Neutrophil (primary cell): ENCODE measurements around the gene ADD3.

ENCODE experiments used
- H3K27ac ChIP-seq: fragments of 200-600 bp; sonication (generic); 2 replicates; pipeline ENCODE4 v1.5.1; 2016; ENCODE audit warnings: mild to moderate bottlenecking, moderate library complexity
- H3K27me3 ChIP-seq: fragments of 200-600 bp; sonication (generic); 2 replicates; pipeline ENCODE4 v1.6.0; 2016; ENCODE audit warnings: mild to moderate bottlenecking
- H3K36me3 ChIP-seq: fragments of 200-600 bp; sonication (generic); 2 replicates; pipeline ENCODE4 v1.5.1; 2017
- H3K4me1 ChIP-seq, 2 experiments: fragments of 200-600 bp in 1 of 2; sonication (generic) in 1 of 2; 1 replicate in 1 of 2; 2 replicates in 1 of 2; pipeline versions ENCODE4 v1.5.1 to v1.6.1; 2013 to 2016; ENCODE audit warnings: low read depth in 1 of 2, low read length in 1 of 2, mild to moderate bottlenecking in 1 of 2, moderate library complexity in 1 of 2; ENCODE audit not compliant: control insufficient read depth in 1 of 2, insufficient read depth in 1 of 2
- H3K4me3 ChIP-seq, 2 experiments: fragments of 200-600 bp in 1 of 2; sonication (generic) in 1 of 2; 1 replicate in 1 of 2; 2 replicates in 1 of 2; pipeline ENCODE4 v1.5.1; 2013 to 2016; ENCODE audit warnings: low read depth in 1 of 2, low read length in 1 of 2, mild to moderate bottlenecking in 1 of 2, moderate library complexity in 1 of 2
- H3K9me3 ChIP-seq: fragments of 200-600 bp; sonication (generic); 2 replicates; pipeline ENCODE4 v1.5.1; 2016
- CTCF ChIP-seq: fragments of 200-600 bp; sonication (generic); IDR thresholded peaks from 2 replicates; pipeline ENCODE4 v1.5.1; 2016; ENCODE audit warnings: antibody characterized with exemption

ADD3 gene

GRCh38 chr10:109962247-109962646 lies 45.5 kb upstream of the ADD3 start:
- Histone ChIP-seq H3K4me1 (no peaks in the 10 kb centered on the region), H3K9me3 (no peaks in the 10 kb centered on the region), H3K36me3 (no peaks in the 10 kb centered on the region), H3K27ac (no peak overlapping the region), H3K4me3 (no peak overlapping the region), H3K27me3 (no peaks in the 10 kb centered on the region)
- no peak for TF ChIP-seq CTCF

- no peak for TF ChIP-seq CTCF
- Histone ChIP-seq H3K27ac (no peak overlapping the region), H3K9me3 (no peaks in the 10 kb centered on the region), H3K4me1 (no peaks in the 10 kb centered on the region), H3K4me3 (no peak overlapping the region), H3K36me3 (no peaks in the 10 kb centered on the region), H3K27me3 (no peaks in the 10 kb centered on the region)
Measured at GRCh38 chr10:109963439-109963838, 44.3 kb upstream of the ADD3 start.

- no peak for TF ChIP-seq CTCF
- H3K4me1 ChIP-seq, result no peaks in the 10 kb centered on the region
- H3K27me3 ChIP-seq, result no peaks in the 10 kb centered on the region
Measured at GRCh38 chr10:109964318-109964717, 43.5 kb upstream of the ADD3 start.

GRCh38 chr10:109966961-109967738 lies 40.6 kb upstream of the ADD3 start:
- no peaks in the 10 kb centered on the region for H3K4me1 ChIP-seq
- no peaks in the 10 kb centered on the region for H3K36me3 ChIP-seq
- H3K9me3 ChIP-seq, result no peaks in the 10 kb centered on the region
- no peak overlapping the region for H3K4me3 ChIP-seq
- H3K27me3 ChIP-seq, result no peaks in the 10 kb centered on the region
- no peak for TF ChIP-seq CTCF
- no peak overlapping the region for H3K27ac ChIP-seq

More at GRCh38 chr10:109964318-109964717, 43.5 kb upstream of the ADD3 start:
- no peaks in the 10 kb centered on the region for H3K36me3 ChIP-seq
- H3K4me3 ChIP-seq, result no peak overlapping the region
- no peaks in the 10 kb centered on the region for H3K9me3 ChIP-seq
- H3K27ac ChIP-seq, result no peak overlapping the region

- Histone ChIP-seq H3K4me1 (no peaks in the 10 kb centered on the region), H3K4me3 (no peak overlapping the region), H3K27me3 (no peaks in the 10 kb centered on the region), H3K36me3 (no peaks in the 10 kb centered on the region), H3K27ac (no peak overlapping the region), H3K9me3 (no peaks in the 10 kb centered on the region)
- TF ChIP-seq CTCF, result no peak
Measured at GRCh38 chr10:109967739-109968088, 40.1 kb upstream of the ADD3 start.
